ENCODE results near the gene EFTUD2.
"Not testable (repeated sequence)": the region's sequence is repeated elsewhere in the genome, so short reads cannot be mapped to it uniquely, and the experiment has no call there.

EFTUD2 gene

DNA sequence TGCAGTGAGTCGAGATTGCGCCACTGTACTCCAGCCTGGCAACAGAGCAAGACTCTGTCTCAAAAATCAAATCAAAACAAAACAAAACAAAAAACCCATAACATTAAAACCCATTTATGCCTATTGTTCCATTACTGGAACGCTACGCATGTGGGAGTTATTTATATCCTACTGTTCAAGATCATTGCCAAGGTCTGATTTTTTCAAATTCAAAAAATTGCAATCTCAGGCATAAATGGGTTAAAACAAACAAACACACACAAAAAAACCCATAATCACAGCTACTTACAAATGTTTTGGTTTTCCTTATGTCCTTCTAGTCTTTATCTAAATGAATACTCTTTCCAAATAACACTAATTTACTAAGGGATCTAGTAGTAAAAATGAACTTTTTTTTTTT lies 87.0 kb downstream of the EFTUD2 start:
- DNase-seq (ENCODE audit: low read depth in 2 of 3, low spot score in 2 of 3): no peak

DNA sequence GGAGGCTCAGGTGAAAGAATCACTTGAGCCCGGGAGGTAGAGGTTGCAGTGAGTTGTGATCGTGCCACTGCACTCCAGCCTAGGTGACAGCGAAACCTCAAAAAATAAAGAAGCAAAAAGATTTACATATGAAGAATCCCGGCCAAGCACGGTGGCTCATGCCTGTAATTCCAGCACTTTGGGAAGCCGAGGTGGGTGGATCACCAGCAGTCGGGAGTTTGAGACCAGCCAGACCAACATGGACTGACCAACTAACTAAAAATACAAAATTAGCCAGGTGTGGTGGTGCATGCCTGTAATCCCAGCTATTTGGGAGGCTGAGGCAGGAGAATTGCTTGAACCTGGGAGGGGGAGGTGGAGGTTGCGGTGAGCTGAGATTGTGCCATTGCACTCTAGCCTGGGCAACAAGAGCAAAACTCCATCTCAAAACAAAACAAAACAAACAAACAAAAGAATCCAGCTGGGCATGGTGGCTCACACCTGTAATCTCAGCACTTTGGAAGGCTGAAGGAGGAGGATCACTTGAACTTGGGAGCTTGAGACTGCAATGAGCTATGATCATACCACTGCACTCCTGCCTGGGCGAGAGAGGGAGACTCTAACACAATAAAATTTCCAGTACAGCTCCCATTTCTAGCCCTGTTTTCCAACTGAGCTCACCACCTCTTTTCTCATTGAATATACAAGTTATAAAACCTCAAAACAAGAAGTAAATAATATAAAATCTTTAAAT lies 90.4 kb downstream of the EFTUD2 start:
- not testable (repeated sequence) for DNase-seq (ENCODE audit: low read depth in 2 of 3, low spot score in 2 of 3)

DNA sequence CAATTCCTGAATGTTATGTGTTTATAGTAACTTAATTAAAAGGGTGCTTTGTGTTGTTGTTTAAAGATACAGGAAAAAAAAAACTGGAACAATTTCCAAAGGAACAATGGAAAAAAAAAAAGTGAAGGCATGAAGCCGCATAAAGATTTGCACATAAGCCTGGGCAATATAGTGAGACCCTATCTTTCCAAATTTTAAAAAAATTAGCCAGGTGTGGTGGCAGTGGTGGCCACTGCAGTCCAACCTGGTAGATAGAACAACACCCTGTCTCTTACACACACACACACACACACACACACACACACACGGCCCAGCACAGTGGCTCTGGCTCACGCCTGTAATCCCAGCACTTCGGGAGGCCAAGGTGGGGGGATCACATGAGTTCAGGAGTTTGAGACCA lies 91.1 kb downstream of the EFTUD2 start:
- no peak for DNase-seq (ENCODE audit: low read depth in 2 of 3, low spot score in 2 of 3)

DNA sequence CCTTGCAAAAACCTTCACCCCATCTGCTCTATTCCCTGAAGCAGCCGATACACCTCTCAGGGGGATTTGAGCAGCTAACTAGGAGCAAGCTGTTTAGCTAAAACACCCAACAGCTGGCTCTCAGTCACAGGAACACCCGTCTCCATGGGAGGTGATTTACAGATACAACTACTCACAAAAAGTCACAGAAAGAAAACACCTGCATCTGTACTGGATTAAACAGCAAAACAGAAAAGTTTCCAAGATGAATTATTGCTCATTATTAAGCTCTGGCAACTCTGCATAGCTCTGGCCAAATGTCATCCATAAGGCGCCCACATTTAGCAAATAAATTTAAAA lies 91.5 kb downstream of the EFTUD2 start:
- no peak for DNase-seq (ENCODE audit: low read depth in 2 of 3, low spot score in 2 of 3)

DNA sequence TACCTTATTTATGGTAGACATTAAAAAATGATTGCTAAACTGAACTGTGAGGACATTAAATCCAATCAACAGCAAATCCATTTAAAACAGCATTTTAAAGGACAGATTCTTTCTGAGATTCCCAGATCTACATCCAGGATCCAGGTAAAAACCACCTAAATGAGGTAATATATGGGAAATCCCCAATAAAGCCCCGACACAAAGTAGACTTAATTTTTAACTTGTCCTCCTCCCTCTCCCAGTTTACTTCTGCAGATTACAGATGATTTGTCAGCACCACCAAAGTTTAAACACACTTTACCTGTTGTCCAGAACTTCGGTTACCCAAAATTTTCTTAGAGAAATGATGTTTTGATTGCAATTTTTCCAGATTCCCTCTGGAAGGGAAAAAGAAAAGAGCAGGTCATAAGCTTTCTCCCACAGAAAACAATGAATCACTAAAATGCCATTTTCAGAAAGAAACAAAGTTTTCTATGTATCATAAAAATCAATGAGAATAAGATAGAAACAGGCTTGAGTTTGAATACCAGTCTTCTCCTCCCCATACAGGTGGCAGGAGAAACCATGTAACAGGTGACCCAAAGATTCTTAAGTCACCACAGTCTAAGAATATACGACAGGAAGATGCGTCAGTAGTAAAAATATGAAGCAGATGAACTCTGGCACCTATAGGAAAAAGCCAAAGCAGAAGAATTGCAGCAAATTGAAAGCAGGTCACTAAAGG lies 92.0 kb downstream of the EFTUD2 start:
- no peak for DNase-seq (ENCODE audit: low read depth in 2 of 3, low spot score in 2 of 3)

DNA sequence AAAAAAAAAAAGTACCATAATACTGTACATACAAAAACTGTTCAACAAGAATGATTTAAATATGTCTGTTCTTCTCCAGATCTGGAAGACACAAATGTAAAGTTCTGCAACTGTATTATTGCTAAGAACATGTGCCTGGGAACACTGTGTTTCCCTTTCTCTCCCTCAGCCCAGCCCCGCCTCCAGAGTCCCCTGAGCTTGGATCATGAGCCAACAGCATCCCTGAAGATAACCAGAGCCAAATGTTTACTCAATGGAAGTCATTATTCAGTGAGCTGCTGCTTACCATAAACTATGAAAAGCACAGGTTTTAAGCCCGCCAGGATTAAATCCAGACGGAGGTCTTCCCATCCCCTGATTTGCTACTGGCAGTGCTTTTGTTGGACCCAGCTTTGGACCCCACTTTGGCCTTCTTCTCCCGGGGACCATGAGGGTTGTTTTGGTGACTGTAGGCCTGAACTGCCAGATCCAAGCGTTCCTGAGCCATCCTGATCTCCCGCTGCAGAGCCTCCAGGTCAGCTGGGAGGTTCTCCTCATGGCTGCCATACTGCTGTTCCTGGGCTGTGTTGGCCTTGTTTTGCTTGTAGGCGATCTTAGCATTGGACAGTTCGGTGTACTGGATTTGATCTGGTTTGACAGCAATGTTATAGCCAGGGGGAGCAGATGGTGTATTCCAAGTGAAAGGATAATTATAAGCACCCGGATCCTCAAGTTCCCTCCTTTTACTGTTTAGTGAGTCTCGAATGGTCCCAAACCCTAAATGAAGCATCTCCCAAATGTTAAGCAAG lies 94.7 kb downstream of the EFTUD2 start:
- DNase-seq (ENCODE audit: low read depth in 2 of 3, low spot score in 2 of 3): no peak

DNA sequence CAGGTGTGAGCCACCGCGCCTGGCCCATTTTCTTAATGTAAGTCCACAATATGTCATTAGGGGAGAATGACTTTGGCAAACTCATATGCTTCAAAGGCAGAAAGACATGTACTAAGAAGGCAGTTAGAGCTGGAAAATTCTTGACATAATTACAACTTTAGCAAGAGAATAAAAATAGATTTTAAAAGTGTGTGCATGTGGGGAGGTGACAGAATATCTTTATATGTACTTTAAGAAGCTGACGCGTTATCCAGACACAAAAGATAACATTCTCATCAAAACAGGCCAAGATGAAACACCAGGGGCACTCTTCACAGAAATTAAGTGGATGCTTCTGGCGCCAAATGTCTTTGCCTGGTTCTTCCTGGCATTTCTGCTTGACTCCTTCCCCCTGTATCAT lies 97.4 kb downstream of the EFTUD2 start:
- no peak for DNase-seq (ENCODE audit: low read depth in 2 of 3, low spot score in 2 of 3)
